H1 (cell line): ENCODE measurements around the gene JUP. TPM values are rescaled to one million over a fixed set of nuclear protein-coding genes. Genes with fewer than 3 reads are reported as not detected.

ENCODE experiments used
- CTCF ChIA-PET: fragments of 300-600 bp; sonication (Branson Sonifier 250); formaldehyde crosslinking; loops from one replicate; lab custom pipeline; 2021; ENCODE audit not compliant: partially characterized antibody; lab: Charles Lee
- POLR2A ChIA-PET: fragments of 300-600 bp; sonication (Branson Sonifier 250); formaldehyde crosslinking; loops from one replicate; lab custom pipeline; 2021; ENCODE audit warnings: inconsistent platforms; ENCODE audit not compliant: partially characterized antibody; lab: Charles Lee
- DNase-seq, 2 experiments: peaks; one replicate each; pipeline versions ENCODE4 v3.0.0 to v3.0.0-alpha.2; 2010 to 2022; ENCODE audit warnings: low spot score in 2 of 2, low read depth in 1 of 2, mixed read lengths in 1 of 2
- FAIRE-seq: peaks from 2 replicates; lab custom pipeline; 2011; peaks lifted over from hg19 to GRCh38; lab: Jason Lieb, UNC
- H2AFZ ChIP-seq: 2 replicates; pipeline ENCODE4 v1.8.1; 2012; ENCODE audit warnings: low read length, inconsistent platforms
- H2AK5ac ChIP-seq: 2 replicates; pipeline ENCODE4 v1.6.1; 2013; ENCODE audit warnings: low read depth, low read length
- H2BK120ac ChIP-seq: replicated peaks from 2 replicates; pipeline ENCODE3; 2013; ENCODE audit warnings: low read depth, low read length, inconsistent platforms
- H2BK12ac ChIP-seq: 2 replicates; pipeline ENCODE4 v1.6.1; 2013; ENCODE audit warnings: low read depth, low read length
- H2BK15ac ChIP-seq: 2 replicates; pipeline ENCODE4 v1.6.1; 2013; ENCODE audit warnings: low read length
- H2BK20ac ChIP-seq: 2 replicates; pipeline ENCODE4 v1.6.1; 2013; ENCODE audit warnings: low read length
- H2BK5ac ChIP-seq: 2 replicates; pipeline ENCODE4 v1.6.1; 2013; ENCODE audit warnings: low read depth, low read length
- H3K14ac ChIP-seq: 2 replicates; pipeline ENCODE4 v1.6.1; 2013; ENCODE audit warnings: inconsistent platforms; ENCODE audit not compliant: insufficient read length
- H3K18ac ChIP-seq: 2 replicates; pipeline ENCODE4 v1.6.1; 2013; ENCODE audit warnings: low read length; ENCODE audit errors: extremely low read depth
- H3K23ac ChIP-seq: 2 replicates; pipeline ENCODE4 v1.6.1; 2013; ENCODE audit warnings: inconsistent platforms; ENCODE audit not compliant: insufficient read length
- H3K23me2 ChIP-seq: 2 replicates; pipeline ENCODE4 v1.6.1; 2013; ENCODE audit warnings: low read depth, low read length
- H3K27ac ChIP-seq: 2 replicates; pipeline ENCODE4 v1.6.1; 2011; ENCODE audit warnings: low read depth, low read length, inconsistent platforms
- H3K27me3 ChIP-seq, 4 experiments: replicated peaks in 1 of 4; 1 replicate in 1 of 4; 2 replicates in 3 of 4; pipeline versions ENCODE4 v1.6.1 to v1.8.1; 2011 to 2013; ENCODE audit warnings: low read length in 3 of 4, mild to moderate bottlenecking in 3 of 4, inconsistent platforms in 2 of 4, mixed read lengths in 2 of 4, moderate library complexity in 1 of 4; ENCODE audit not compliant: control insufficient read depth in 3 of 4, insufficient read depth in 3 of 4; ENCODE audit errors: extremely low read depth in 1 of 4
- H3K36me3 ChIP-seq, 4 experiments: 2 replicates each; pipeline versions ENCODE4 v1.6.1 to v1.8.1; 2011 to 2013; ENCODE audit warnings: mild to moderate bottlenecking in 4 of 4, low read length in 3 of 4, moderate library complexity in 2 of 4, control low read depth in 1 of 4, inconsistent platforms in 1 of 4; ENCODE audit not compliant: insufficient read depth in 4 of 4, control insufficient read depth in 2 of 4
- H3K4ac ChIP-seq: replicated peaks from 2 replicates; pipeline ENCODE3; 2013; ENCODE audit warnings: low read length, low read depth, mixed read lengths, inconsistent platforms; ENCODE audit not compliant: insufficient read length
- H3K4me1 ChIP-seq, 4 experiments: replicated peaks in 1 of 4; 1 replicate in 1 of 4; 2 replicates in 3 of 4; pipeline versions ENCODE4 v1.6.1 to v1.8.1; 2011 to 2013; ENCODE audit warnings: low read length in 3 of 4, inconsistent platforms in 2 of 4, mixed read lengths in 1 of 4; ENCODE audit not compliant: insufficient read depth in 4 of 4, control insufficient read depth in 3 of 4
- H3K4me2 ChIP-seq, 2 experiments: 2 replicates each; pipeline versions ENCODE4 v1.6.1 to v1.8.1; 2011 to 2013; ENCODE audit warnings: low read depth in 2 of 2, low read length in 2 of 2, control low read depth in 1 of 2, inconsistent platforms in 1 of 2, mild to moderate bottlenecking in 1 of 2; ENCODE audit not compliant: insufficient read depth in 1 of 2
- H3K4me3 ChIP-seq, 4 experiments: fragments of 200-600, 300-600 bp in 1 of 4; sonication (generic), shearing (Covaris generic), sonication (Bioruptor Twin) in 1 of 4; 2 replicates each; pipeline versions ENCODE4 v1.5.1 to v1.8.1; 2011 to 2016; ENCODE audit warnings: low read length in 4 of 4, low read depth in 3 of 4, control low read depth in 2 of 4, inconsistent platforms in 2 of 4, mild to moderate bottlenecking in 2 of 4, mixed read lengths in 1 of 4, moderate library complexity in 1 of 4; ENCODE audit not compliant: insufficient read depth in 2 of 4; ENCODE audit errors: extremely low read depth in 1 of 4
- H3K56ac ChIP-seq: replicated peaks from 2 replicates; pipeline ENCODE3; 2013; ENCODE audit warnings: low read depth, mild to moderate bottlenecking, mixed read lengths, low read length, inconsistent platforms; ENCODE audit not compliant: insufficient read length
- H3K79me1 ChIP-seq: 2 replicates; pipeline ENCODE4 v1.6.1; 2013; ENCODE audit warnings: low read depth, low read length, control low read depth
- H3K79me2 ChIP-seq, 2 experiments: 2 replicates each; pipeline versions ENCODE4 v1.6.1 to v1.8.1; 2012 to 2013; ENCODE audit warnings: low read length in 2 of 2, mild to moderate bottlenecking in 2 of 2, inconsistent platforms in 1 of 2; ENCODE audit not compliant: insufficient read depth in 2 of 2, control insufficient read depth in 1 of 2
- H3K9ac ChIP-seq, 4 experiments: replicated peaks in 1 of 4; 1 replicate in 1 of 4; 2 replicates in 3 of 4; pipeline versions ENCODE4 v1.6.1 to v1.8.1; 2011 to 2013; ENCODE audit warnings: low read depth in 3 of 4, low read length in 3 of 4, control low read depth in 2 of 4, mild to moderate bottlenecking in 2 of 4, moderate library complexity in 2 of 4, inconsistent platforms in 1 of 4; ENCODE audit errors: extremely low read depth in 1 of 4
- H3K9me3 ChIP-seq, 2 experiments: 2 replicates each; pipeline versions ENCODE4 v1.6.1 to v1.8.1; 2012 to 2013; ENCODE audit warnings: mild to moderate bottlenecking in 2 of 2, moderate library complexity in 2 of 2, control low read depth in 1 of 2, inconsistent platforms in 1 of 2, low read depth in 1 of 2, low read length in 1 of 2, mixed read lengths in 1 of 2; ENCODE audit not compliant: insufficient read depth in 2 of 2
- H4K20me1 ChIP-seq, 2 experiments: replicated peaks in 1 of 2; 2 replicates each; pipeline versions ENCODE3 to v1.8.1; 2011 to 2013; ENCODE audit warnings: inconsistent platforms in 2 of 2, low read length in 2 of 2, mild to moderate bottlenecking in 1 of 2; ENCODE audit not compliant: insufficient read depth in 2 of 2, control insufficient read depth in 1 of 2
- H4K5ac ChIP-seq: 2 replicates; pipeline ENCODE4 v1.6.1; 2013; ENCODE audit warnings: low read length, low read depth, mixed read lengths, inconsistent platforms; ENCODE audit not compliant: insufficient read length
- H4K8ac ChIP-seq: 2 replicates; pipeline ENCODE4 v1.8.0; 2013; ENCODE audit warnings: mild to moderate bottlenecking, moderate library complexity, low read length, inconsistent platforms; ENCODE audit not compliant: insufficient read depth; ENCODE audit errors: extremely low read depth
- H4K91ac ChIP-seq: replicated peaks from 2 replicates; pipeline ENCODE3; 2013; ENCODE audit warnings: low read length, mixed read lengths, inconsistent platforms; ENCODE audit not compliant: insufficient read length
- FOSL1 ChIP-seq: IDR thresholded peaks from 2 replicates; pipeline ENCODE4 v1.6.1; 2011; ENCODE audit warnings: mild to moderate bottlenecking, low read depth, low read length, moderate library complexity; ENCODE audit not compliant: insufficient read depth
- GABPA ChIP-seq: IDR thresholded peaks from 2 replicates; pipeline ENCODE4 v1.6.1; 2011; ENCODE audit warnings: mild to moderate bottlenecking, low read length, moderate library complexity, borderline replicate concordance; ENCODE audit not compliant: insufficient read depth
- KDM5A ChIP-seq: fragments of 200-600 bp; IDR thresholded peaks from 2 replicates; pipeline ENCODE4 v1.7.1; 2012; ENCODE audit warnings: mild to moderate bottlenecking, low read length, inconsistent platforms, mixed read lengths
- WGBS, 2 experiments: shearing (Covaris generic) in 1 of 2; methylation state at CpG; one replicate each; pipeline versions ENCODE4 v1.1.6 to v1.1.7; 2013 to 2015; ENCODE audit warnings: low lambda C conversion rate in 2 of 2, mixed read lengths in 2 of 2, inconsistent platforms in 1 of 2, low coverage in 1 of 2, missing lambda C conversion rate in 1 of 2; ENCODE audit not compliant: insufficient replicate concordance in 2 of 2, insufficient coverage in 1 of 2, insufficient read length in 1 of 2; ENCODE audit errors: extremely low coverage in 1 of 2, missing lambda C conversion rate in 1 of 2; 5-methylcytosine and 5-hydroxymethylcytosine counted together
- polyA plus RNA-seq, 7 experiments: library from polyadenylated mRNA; depleted of rRNA in 3 of 7; stranded (reverse) in 5 of 7; unstranded in 2 of 7; fragments of >200 nt in 5 of 7; fragments of 200-250 nt in 2 of 7; gene quantifications; 1 replicate in 5 of 7; 2 replicates in 1 of 7; 4 replicates in 1 of 7; pipeline versions ENCODE4 v1.2.1 to v1.2.3, GENCODE V29; 2011 to 2013; ENCODE audit warnings: missing spikeins in 2 of 7, mixed read lengths in 2 of 7
- total RNA-seq: library from RNA; stranded (reverse); fragmentation: NEBNext Ultra II Directional; extraction: Animal tissue kit (Norgen Biotek cat#: 25700); gene quantifications from 2 replicates; pipeline ENCODE4 v1.2.1, GENCODE V29; 2021
- TF ChIP-seq, protein P1 (sequence below), 3 experiments: IDR thresholded peaks; 1 replicate in 2 of 3; 2 replicates in 1 of 3; pipeline versions ENCODE4 v1.5.1 to v1.6.1; 2011; ENCODE audit warnings: low read length in 3 of 3, mild to moderate bottlenecking in 3 of 3, inconsistent platforms in 2 of 3, low read depth in 1 of 3, moderate library complexity in 1 of 3; ENCODE audit not compliant: insufficient read depth in 1 of 3; ENCODE audit errors: control extremely low read depth in 1 of 3

Gene JUP
- total and polyA plus RNA-seq, 2 of the 8 experiments (the other 6 are each of a cell fraction or from before 2014, with no cell fraction given), result 62.8 to 102 TPM

DNA sequence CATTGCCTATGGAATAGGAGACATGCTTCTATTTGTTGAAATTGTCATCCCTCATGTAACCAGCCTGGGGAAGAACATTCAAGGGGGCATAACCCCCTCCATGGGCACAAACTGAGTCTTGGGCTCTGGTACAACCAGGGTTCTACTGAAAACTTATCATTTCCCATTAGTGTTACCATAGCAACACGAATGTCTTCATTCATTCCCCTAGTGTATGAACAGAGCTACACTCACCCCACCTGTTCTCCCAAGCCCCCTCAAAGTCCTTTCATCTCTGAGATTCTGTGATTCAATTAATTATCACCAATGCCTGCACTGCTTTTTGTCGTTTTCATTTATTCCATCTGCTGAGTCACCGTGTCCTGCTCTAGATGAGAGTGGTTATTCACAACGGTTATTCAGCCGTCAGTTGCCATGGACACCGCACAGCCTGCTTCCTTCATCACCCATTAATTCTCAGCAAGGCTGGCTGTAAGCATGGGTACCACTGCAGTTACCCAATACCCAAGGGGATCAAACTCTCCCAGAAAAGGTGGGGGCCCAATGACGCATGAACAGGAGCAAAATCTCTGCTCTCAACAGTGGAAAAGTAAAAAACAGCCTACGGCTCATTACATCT, 75.9 kb downstream of the JUP start:
- Histone ChIP-seq H2BK15ac (no peak overlapping the region), H2BK5ac (no peak overlapping the region), H3K18ac (no peak overlapping the region), H2BK20ac (no peak overlapping the region), H3K27ac (no peak overlapping the region), H4K8ac (no peak overlapping the region), H3K4ac (no peak overlapping the region), H4K5ac (no peak overlapping the region), H3K4me1 (peaks cover 0 to 10% (median 3%) of the 10 kb centered on the region in 4 experiments; a peak in 6 of 7 replicates), H3K27me3 (peaks cover 15 to 68% (median 61%) of the 10 kb centered on the region in 4 experiments), H3K9me3 (peaks cover 2 to 3% of the 10 kb centered on the region in 2 experiments; a peak in 2 of 4 replicates), H2BK120ac (no peak overlapping the region), H3K9ac (no peak overlapping the region), H3K79me2 (no peaks in the 10 kb centered on the region), H3K23me2 (no peaks in the 10 kb centered on the region), H3K79me1 (no peaks in the 10 kb centered on the region), H3K56ac (no peak overlapping the region), H2BK12ac (no peak overlapping the region), H3K36me3 (no peaks in the 10 kb centered on the region), H2AK5ac (no peak overlapping the region), H2AFZ (no peak overlapping the region), H3K4me3 (no peak overlapping the region), H4K91ac (no peak overlapping the region), H3K23ac (no peak overlapping the region), H3K4me2 (no peak overlapping the region), H3K14ac (no peak overlapping the region), H4K20me1 (peaks cover 2 to 4% of the 10 kb centered on the region in 2 experiments)
- ChIA-PET CTCF (interaction anchor here (1.9 to 3.3 kb wide), 2 partner anchors 9 to 14 kb away, joined by 7 to 11 read pairs; no protein-coding TSS in a partner anchor), POLR2A (interaction anchor here (1.4 to 22.1 kb wide), 3 partner anchors 18 to 76 kb away, joined by 3 to 378 read pairs (median 7); partner anchors contain the start of genes EIF1 and JUP)
- no peak for FAIRE-seq
- DNase-seq, result no peak
- WGBS, 2 experiments, result 89% methylated on average over 8 of the region's 8 CpGs; no CpG with 5 or more reads in 1 of the 2 experiments
- TF ChIP-seq FOSL1, result no peak
- TF ChIP-seq, protein P1, sequence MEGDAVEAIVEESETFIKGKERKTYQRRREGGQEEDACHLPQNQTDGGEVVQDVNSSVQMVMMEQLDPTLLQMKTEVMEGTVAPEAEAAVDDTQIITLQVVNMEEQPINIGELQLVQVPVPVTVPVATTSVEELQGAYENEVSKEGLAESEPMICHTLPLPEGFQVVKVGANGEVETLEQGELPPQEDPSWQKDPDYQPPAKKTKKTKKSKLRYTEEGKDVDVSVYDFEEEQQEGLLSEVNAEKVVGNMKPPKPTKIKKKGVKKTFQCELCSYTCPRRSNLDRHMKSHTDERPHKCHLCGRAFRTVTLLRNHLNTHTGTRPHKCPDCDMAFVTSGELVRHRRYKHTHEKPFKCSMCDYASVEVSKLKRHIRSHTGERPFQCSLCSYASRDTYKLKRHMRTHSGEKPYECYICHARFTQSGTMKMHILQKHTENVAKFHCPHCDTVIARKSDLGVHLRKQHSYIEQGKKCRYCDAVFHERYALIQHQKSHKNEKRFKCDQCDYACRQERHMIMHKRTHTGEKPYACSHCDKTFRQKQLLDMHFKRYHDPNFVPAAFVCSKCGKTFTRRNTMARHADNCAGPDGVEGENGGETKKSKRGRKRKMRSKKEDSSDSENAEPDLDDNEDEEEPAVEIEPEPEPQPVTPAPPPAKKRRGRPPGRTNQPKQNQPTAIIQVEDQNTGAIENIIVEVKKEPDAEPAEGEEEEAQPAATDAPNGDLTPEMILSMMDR (IDR thresholded peaks at IDR 0.05; ENCODE audit: control extremely low read depth in 1 of 3, insufficient read depth in 1 of 3, low read depth in 1 of 3, low read length in 3 of 3), result no peak
- TF ChIP-seq KDM5A, result no peak
- TF ChIP-seq GABPA, result no peak
